Effector memory CD4-positive, alpha-beta T cell (primary cell): Measurements from ENCODE around the gene CXorf58.

ENCODE experiments used
- DNase-seq, 3 donors: peaks; one replicate each; pipeline ENCODE4 v3.0.0-alpha.2; 2020
- H3K27ac ChIP-seq: 2 replicates; pipeline ENCODE4 v1.7.0; 2013; ENCODE audit warnings: mild to moderate bottlenecking, low read length, moderate library complexity; ENCODE audit not compliant: insufficient read depth, poor library complexity, severe bottlenecking
- H3K27me3 ChIP-seq: replicated peaks from 2 replicates; pipeline ENCODE4 v1.7.0; 2013; ENCODE audit warnings: mild to moderate bottlenecking, low read length; ENCODE audit not compliant: insufficient read depth, control insufficient read depth, poor library complexity, severe bottlenecking
- H3K36me3 ChIP-seq: 2 replicates; pipeline ENCODE4 v1.7.0; 2013; ENCODE audit warnings: mild to moderate bottlenecking, low read length, moderate library complexity; ENCODE audit not compliant: control insufficient read depth, insufficient read depth
- H3K4me1 ChIP-seq: 2 replicates; pipeline ENCODE4 v1.7.0; 2013; ENCODE audit warnings: low read length, mild to moderate bottlenecking; ENCODE audit not compliant: control insufficient read depth, insufficient read depth, poor library complexity, severe bottlenecking
- H3K4me3 ChIP-seq: 2 replicates; pipeline ENCODE4 v1.7.0; 2013; ENCODE audit warnings: low read length, low read depth, mild to moderate bottlenecking; ENCODE audit not compliant: insufficient read depth, poor library complexity, severe bottlenecking
- H3K9me3 ChIP-seq: 2 replicates; pipeline ENCODE4 v1.7.0; 2013; ENCODE audit warnings: mild to moderate bottlenecking, low read length, moderate library complexity; ENCODE audit not compliant: control insufficient read depth

The CXorf58 gene

DNA sequence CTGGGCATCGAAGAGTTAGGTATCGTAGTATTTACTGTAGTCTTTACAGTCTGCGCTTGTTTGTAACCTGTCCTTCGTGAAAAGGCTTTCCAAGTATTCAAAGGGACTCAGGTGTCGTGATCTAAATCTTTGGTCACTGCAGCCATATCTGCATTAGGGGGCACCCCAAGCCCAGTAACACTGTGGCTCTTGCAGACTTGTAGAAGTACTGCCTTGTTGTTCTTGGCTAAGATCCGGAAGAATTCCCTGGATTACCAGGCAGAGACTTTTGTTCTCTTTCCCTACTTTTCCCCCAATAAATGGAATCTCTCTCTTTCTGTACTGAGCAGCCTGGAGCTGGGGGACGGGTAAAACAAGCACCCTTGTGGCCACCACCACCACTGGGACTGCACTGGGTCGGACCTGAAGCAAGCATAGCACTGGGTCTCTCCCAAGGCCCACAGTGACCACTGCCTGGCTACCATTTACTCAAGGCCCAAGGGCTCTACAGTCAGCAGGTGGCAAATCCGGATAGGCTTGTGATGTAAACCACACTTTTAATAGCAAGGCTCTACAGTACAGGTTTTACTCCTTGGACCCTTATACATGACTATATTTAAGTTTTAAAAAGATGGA, 12.0 kb downstream of the CXorf58 start:
- Histone ChIP-seq H3K4me3 (no peak overlapping the region), H3K4me1 (no peaks in the 10 kb centered on the region), H3K27me3 (no peaks in the 10 kb centered on the region), H3K9me3 (no peaks in the 10 kb centered on the region), H3K36me3 (no peaks in the 10 kb centered on the region), H3K27ac (no peak overlapping the region)
- no peak for DNase-seq

DNA sequence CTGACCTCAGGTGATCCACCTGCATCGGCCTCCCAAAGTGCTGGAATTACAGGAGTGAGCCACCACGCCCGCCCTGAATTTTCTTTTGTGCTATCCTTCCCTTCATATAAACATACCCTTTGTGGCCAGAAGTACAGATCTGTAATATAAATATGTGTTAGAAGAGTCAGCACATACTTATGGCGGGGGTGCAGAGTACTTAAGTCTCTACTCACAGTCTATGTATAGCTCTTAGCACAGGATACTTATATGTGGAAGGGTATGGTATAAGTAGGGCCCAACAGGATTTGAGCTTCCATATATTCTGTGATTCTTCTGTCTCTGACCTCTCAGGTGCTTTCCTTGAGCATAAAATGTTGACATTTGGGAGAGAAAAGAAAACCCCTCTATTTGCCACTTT, 18.2 kb downstream of the CXorf58 start:
- Histone ChIP-seq H3K27ac (no peak overlapping the region), H3K9me3 (no peaks in the 10 kb centered on the region), H3K36me3 (no peaks in the 10 kb centered on the region), H3K27me3 (no peaks in the 10 kb centered on the region), H3K4me3 (no peak overlapping the region), H3K4me1 (no peaks in the 10 kb centered on the region)
- no peak for DNase-seq

DNA sequence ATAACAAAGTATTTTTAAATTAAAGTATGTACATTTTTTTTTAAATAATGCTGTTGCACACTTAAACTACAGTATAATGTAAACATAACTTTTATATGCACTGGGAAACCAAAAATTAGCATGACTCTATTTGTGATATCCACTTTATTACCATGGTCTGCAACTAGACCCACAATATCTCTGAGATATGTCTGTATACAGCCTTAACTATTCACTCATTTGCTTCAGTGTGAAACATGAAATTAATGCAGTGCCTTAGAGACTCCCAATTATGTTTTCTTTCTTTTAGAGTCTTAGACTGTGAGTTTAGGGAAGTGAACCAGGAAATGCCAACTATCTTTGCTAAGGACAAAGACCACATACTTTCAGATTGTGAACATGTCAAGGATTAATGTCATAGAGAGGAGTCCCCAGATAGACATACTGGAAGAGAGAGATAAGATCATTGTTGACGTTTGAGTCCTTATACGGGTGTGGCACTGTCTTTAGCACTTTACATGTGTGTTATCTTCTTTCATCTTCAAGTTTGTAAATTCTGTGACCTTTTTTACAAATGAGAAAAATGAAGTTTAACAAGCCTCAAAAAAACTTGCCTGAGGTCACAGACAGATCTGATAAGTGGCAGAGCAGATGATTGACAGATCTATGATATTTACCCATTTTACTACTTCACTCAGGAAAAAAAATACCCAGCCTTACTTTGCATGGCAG, 23.2 kb downstream of the CXorf58 start:
- Histone ChIP-seq H3K27ac (no peak overlapping the region), H3K4me3 (no peak overlapping the region), H3K27me3 (no peaks in the 10 kb centered on the region), H3K9me3 (no peaks in the 10 kb centered on the region), H3K36me3 (no peaks in the 10 kb centered on the region), H3K4me1 (no peaks in the 10 kb centered on the region)
- DNase-seq: no peak

DNA sequence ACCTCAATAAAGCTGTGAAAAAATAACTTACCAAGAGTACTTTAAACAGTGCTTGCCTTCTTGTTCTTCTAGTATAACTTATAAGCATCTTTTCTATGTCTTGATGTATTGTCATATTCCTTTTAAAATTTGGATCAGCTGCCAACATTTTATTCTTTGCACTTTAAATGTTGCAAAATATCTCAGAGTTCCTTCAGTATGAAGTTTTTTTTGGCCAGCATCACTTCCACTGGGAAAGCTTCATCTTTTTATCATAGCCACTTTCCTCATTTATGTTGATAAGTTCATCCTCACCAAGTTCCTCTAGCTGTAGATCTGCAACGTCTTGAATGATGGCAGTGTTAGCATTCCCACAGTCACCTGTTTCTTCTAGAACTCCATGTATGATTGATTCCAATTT, 24.2 kb downstream of the CXorf58 start:
- Histone ChIP-seq H3K27me3 (no peaks in the 10 kb centered on the region), H3K4me1 (no peaks in the 10 kb centered on the region), H3K4me3 (no peak overlapping the region), H3K36me3 (no peaks in the 10 kb centered on the region), H3K27ac (no peak overlapping the region), H3K9me3 (no peaks in the 10 kb centered on the region)
- DNase-seq: no peak

DNA sequence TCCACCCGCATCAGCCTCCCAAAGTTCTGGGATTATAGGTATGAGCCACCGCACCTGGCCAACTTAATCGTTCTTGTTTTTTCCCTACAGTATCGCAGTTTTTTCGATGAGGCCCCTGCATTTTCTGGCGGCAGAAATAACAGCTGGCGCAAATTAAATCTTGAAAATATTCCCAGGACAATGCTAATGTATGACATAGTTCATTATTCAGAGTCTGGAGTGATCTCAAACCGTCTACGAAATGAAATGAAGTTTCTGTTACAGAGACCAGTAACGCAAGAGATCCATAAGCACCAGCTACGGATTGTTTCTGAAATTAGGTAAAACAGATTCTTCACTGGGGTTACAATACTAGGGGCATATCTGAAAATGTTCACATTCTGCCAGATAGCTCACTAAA, 27.3 kb downstream of the CXorf58 start:
- no peaks in the 10 kb centered on the region for H3K9me3 ChIP-seq
- no peak overlapping the region for H3K4me3 ChIP-seq
- H3K27ac ChIP-seq: no peak overlapping the region
- no peak for DNase-seq
- no peaks in the 10 kb centered on the region for H3K36me3 ChIP-seq
- H3K27me3 ChIP-seq: no peaks in the 10 kb centered on the region
- no peaks in the 10 kb centered on the region for H3K4me1 ChIP-seq

DNA sequence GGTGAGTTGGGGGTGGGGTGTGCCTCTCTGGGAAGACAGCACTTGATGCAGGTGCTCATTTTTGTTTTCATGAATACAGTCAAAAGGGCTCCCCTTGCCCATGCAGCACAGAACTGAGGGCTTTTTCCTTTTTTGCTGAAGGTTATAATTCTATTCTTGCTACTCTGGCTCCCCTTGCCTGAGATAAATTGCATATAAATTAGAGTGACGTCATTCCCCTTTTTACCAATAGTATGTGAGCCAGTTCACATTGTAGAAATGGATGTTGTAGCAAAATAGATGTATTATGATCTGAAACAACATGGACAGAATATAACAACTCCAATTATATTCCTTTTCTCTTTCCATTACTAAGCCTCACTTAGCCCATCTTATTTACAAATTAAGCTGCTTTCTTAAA, 28.4 kb downstream of the CXorf58 start:
- Histone ChIP-seq H3K4me3 (no peak overlapping the region), H3K9me3 (no peaks in the 10 kb centered on the region), H3K4me1 (no peaks in the 10 kb centered on the region)

DNA sequence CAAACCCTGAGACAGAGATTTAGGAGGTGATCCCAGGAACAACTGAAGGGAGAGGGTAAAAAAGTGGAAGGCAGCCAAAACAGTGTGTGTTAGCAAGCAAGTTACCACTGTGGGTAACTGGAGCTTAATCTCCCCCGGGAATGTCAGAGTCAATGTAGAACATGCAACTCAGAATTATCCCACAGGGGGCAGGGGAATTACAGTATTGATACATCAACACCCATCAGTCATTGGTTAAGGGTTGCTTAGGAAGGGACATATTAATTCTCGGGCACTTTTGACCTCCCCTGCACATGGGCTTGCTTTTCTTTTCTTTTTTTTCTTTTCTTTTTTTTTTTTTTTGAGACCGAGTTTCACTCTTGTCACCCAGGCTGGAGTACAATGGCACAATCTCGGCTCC, 29.3 kb downstream of the CXorf58 start:
- H3K4me1 ChIP-seq: no peaks in the 10 kb centered on the region
- H3K27ac ChIP-seq: no peak overlapping the region
- no peaks in the 10 kb centered on the region for H3K9me3 ChIP-seq
- H3K27me3 ChIP-seq: no peaks in the 10 kb centered on the region
- DNase-seq: no peak
- H3K36me3 ChIP-seq: no peaks in the 10 kb centered on the region
- no peak overlapping the region for H3K4me3 ChIP-seq

More for the DNA sequence above, 28.4 kb downstream of the CXorf58 start:
- no peaks in the 10 kb centered on the region for H3K27me3 ChIP-seq
- no peak overlapping the region for H3K27ac ChIP-seq
- no peak for DNase-seq
- H3K36me3 ChIP-seq: no peaks in the 10 kb centered on the region

DNA sequence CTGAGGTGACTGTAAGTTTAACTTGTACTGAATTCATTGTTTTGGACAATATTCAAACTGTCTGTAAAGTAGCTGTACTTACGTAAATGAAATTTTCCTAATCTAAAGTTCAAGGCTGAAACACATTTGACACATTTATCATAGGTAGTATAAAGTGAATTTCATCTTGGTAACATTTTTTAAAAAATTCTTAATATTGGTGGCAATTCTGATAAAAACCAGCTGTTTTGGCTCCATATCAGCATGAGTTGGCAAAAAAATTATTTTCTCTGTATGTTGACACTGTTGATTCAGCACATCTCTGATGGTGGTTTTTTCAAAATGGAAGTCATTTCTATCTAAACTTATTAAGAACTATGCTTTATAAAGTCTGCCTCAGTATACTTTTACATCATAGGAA, 30.9 kb downstream of the CXorf58 start:
- DNase-seq: no peak

DNA sequence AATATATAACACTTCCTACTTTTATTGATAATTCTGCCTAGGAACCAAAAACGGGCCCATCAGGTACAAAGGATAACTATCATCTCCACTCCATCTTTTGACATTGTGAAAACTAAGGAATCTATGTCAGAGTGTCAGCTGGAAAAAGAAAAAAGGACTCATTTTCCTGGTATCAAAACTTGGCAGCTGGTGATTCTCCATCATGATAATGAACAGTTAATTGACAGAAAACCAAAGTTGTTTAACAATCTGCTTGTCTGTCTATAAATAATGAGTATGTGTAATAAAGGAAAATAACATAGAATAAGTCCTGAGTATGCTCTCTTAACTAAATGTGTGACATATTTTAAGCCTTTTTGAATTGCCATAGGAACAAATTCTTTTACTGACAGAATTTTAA, 31.4 kb downstream of the CXorf58 start:
- Histone ChIP-seq H3K27ac (no peak overlapping the region), H3K27me3 (no peaks in the 10 kb centered on the region), H3K36me3 (no peaks in the 10 kb centered on the region), H3K4me1 (no peaks in the 10 kb centered on the region), H3K9me3 (no peaks in the 10 kb centered on the region), H3K4me3 (no peak overlapping the region)
- DNase-seq: no peak

More for the DNA sequence above, 30.9 kb downstream of the CXorf58 start:
- Histone ChIP-seq H3K9me3 (no peaks in the 10 kb centered on the region), H3K27ac (no peak overlapping the region), H3K4me1 (no peaks in the 10 kb centered on the region), H3K4me3 (no peak overlapping the region), H3K36me3 (no peaks in the 10 kb centered on the region), H3K27me3 (no peaks in the 10 kb centered on the region)

DNA sequence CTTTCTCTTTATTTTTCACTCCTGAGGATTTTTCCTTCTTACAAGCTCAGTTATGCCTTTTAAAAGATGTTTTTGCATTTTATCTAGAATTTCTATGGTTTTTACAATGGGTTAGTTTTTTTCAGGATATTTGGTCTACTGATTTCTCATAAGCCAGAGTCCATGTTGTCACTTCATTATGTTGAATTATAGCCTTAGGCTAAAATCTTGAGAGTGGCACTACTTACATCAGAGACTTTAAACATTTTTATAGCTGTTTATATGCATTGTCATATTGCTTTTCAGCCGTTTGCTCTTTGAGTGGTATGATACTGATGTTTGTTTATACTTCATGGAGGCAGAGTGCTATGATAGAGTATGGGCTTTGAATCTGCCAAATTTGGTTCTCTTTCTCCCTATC, 36.4 kb downstream of the CXorf58 start:
- Histone ChIP-seq H3K36me3 (no peaks in the 10 kb centered on the region), H3K27me3 (no peaks in the 10 kb centered on the region), H3K4me1 (no peaks in the 10 kb centered on the region), H3K27ac (no peak overlapping the region), H3K4me3 (no peak overlapping the region), H3K9me3 (no peaks in the 10 kb centered on the region)
- DNase-seq: no peak
